Skeletal muscle tissue (tissue), 4 donors: Measurements from ENCODE around the gene MPPED1. TPM values are rescaled to one million over a fixed set of nuclear protein-coding genes. Genes with fewer than 3 reads are reported as not detected.

Experiments used
- H3K27ac ChIP-seq: one replicate; pipeline ENCODE4 v1.7.0; 2013; ENCODE audit warnings: mild to moderate bottlenecking, low read depth, low read length, inconsistent platforms
- H3K27me3 ChIP-seq, 3 donors: one replicate each; pipeline ENCODE4 v1.7.0; 2013; ENCODE audit warnings: low read length in 3 of 3; ENCODE audit not compliant: control insufficient read depth in 3 of 3, insufficient read depth in 3 of 3
- H3K36me3 ChIP-seq, 3 donors: one replicate each; pipeline ENCODE4 v1.7.0; 2013; ENCODE audit warnings: low read length in 3 of 3; ENCODE audit not compliant: control insufficient read depth in 3 of 3, insufficient read depth in 3 of 3
- H3K4me1 ChIP-seq, 3 donors: one replicate each; pipeline ENCODE4 v1.7.0; 2013; ENCODE audit warnings: low read length in 3 of 3, mild to moderate bottlenecking in 3 of 3; ENCODE audit not compliant: control insufficient read depth in 3 of 3, insufficient read depth in 3 of 3
- H3K4me3 ChIP-seq, 3 donors: one replicate each; pipeline ENCODE4 v1.7.0; 2013; ENCODE audit warnings: low read length in 3 of 3
- H3K9ac ChIP-seq, 3 donors: one replicate each; pipeline ENCODE4 v1.7.0; 2013; ENCODE audit warnings: low read length in 3 of 3, mild to moderate bottlenecking in 3 of 3, moderate library complexity in 2 of 3, low read depth in 1 of 3
- H3K9me3 ChIP-seq, 3 donors: one replicate each; pipeline ENCODE4 v1.7.0; 2013; ENCODE audit warnings: low read length in 3 of 3; ENCODE audit not compliant: control insufficient read depth in 3 of 3
- total RNA-seq: library from RNA; depleted of rRNA; stranded (reverse); fragments of >200 nt; gene quantifications from one replicate; pipeline ENCODE4 v1.2.3, GENCODE V29; 2014
- donor health status: Osteomylitis.

Gene MPPED1, protein sequence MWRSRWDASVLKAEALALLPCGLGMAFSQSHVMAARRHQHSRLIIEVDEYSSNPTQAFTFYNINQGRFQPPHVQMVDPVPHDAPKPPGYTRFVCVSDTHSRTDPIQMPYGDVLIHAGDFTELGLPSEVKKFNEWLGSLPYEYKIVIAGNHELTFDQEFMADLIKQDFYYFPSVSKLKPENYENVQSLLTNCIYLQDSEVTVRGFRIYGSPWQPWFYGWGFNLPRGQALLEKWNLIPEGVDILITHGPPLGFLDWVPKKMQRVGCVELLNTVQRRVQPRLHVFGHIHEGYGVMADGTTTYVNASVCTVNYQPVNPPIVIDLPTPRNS
- under 0.01 TPM for total RNA-seq

DNA sequence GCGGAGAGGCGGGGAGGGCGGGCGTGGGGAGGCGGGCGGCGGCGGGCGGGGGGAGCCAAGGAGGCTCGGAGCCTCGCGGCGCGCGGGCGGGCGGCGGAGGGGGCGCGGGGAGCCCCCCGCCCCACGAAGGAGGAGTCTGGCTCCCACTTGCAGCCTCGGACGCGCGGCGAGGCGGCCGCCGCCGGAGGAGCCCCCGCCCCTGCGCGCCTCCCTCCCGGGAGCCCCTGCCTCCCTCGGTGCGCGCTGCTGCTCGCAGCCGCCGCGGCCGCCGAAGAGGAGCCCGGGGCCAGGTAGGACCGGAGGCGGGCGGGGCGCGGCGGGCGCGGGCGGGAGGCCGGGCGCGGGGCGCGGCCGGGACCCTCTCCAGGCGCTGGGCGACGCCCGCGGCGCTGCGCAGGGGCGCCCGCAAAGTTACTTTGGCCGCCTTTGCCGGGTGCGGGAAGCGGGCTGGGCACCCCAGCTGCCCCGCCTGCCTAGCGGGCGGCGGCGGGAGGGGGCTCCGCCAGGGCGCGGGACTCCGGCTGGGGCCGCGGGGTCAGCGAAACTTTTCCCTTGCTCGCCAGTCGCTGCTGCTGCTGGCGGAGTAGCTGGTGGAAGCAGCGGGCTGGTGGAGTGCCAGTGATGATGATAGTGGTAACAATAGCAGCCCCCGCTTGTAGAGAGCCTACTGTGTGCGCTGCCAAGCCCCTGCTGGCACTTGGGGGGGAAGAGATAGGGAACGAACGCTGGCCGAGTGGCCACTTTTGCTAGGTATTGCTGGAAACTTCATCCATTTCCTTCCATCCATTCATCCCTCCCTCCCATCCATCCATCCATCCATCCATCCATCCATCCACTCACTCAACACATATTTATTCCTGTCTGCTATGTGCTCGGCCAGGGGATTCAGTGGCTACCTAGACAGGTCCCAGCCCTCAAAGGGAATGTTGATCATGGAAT lies at the start of gene MPPED1:
Gene MPPED1, plus strand, starts transcription at position 146 of the 939 bp plus-strand sequence. CDS start 12,972 bp downstream, outside the sequence.
- H3K36me3 ChIP-seq = no peaks in the 10 kb centered on the region
- no peaks in the 10 kb centered on the region for H3K4me1 ChIP-seq
- H3K9me3 ChIP-seq = no peaks in the 10 kb centered on the region
- no peak within 1 kb of the TSS for H3K27ac ChIP-seq
- H3K4me3 ChIP-seq = no peak within 1 kb of the TSS
- no peak within 1 kb of the TSS for H3K9ac ChIP-seq
- H3K27me3 ChIP-seq = peaks cover 64 to 74% (median 65%) of the 10 kb centered on the region in 3 donors

DNA sequence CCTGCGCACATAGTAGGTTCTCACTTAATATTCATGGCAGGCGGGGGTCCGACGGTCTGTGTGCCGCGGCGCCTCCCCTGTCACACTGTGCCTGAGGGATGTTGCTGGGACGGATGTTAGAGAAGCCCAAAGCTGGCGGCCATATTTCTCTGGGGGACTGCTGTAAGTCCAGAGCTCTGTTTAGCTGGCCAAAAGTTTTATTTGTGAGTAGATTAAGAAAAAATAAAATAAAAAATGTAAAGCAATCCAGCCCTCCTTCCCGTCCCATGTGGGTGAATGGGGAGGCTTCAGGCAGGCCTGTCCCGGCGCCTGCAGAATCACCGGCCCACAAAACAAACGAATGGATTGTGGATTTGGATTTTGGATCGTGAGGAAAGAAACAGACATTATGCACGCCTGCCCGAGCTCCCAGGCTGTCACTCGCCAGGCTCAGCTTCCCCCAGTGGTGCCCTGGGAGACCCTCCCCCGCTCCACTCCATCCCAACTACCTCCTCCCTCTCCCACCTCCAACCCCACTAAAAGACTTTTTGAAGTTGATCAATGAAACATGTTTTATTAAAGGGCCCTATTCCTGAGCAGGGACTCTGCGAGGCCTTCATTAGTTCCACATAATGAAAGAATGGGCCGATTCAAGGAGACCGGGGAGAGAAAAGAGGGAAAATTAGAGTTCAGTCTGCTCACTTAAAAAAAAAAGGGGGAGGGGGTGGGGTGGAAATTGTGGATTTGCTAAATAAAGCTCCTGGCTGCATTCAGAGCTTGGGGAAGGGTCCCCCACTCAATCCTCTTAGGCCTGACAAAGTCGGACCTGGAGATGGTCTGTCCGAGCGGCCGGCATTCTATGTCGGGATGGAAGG lies 48.3 kb upstream of the MPPED1 start:
- Histone ChIP-seq H3K27ac (no peak overlapping the region), H3K9ac (no peak overlapping the region), H3K4me1 (no peaks in the 10 kb centered on the region), H3K36me3 (no peaks in the 10 kb centered on the region), H3K9me3 (no peaks in the 10 kb centered on the region), H3K27me3 (peaks cover 15 to 35% (median 18%) of the 10 kb centered on the region in 3 donors), H3K4me3 (no peak overlapping the region)

DNA sequence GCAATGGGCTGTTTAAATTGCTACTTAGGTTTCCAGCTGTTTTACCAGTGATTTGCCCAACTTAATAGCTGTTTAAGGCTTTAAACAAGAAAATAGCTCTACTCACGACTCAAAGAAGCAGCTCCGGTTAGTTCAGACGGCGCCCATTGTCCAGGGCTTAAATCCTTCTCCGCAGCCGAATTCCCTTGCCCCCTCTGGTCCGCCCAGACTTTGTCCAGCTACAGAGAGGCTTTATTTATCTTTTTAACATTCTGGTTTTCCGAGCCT lies 47.7 kb upstream of the MPPED1 start:
- no peaks in the 10 kb centered on the region for H3K36me3 ChIP-seq
- peaks cover 16 to 37% (median 22%) of the 10 kb centered on the region in 3 donors for H3K27me3 ChIP-seq
- H3K9ac ChIP-seq = no peak overlapping the region
- no peak overlapping the region for H3K27ac ChIP-seq
- H3K9me3 ChIP-seq = no peaks in the 10 kb centered on the region
- no peaks in the 10 kb centered on the region for H3K4me1 ChIP-seq
- no peak overlapping the region for H3K4me3 ChIP-seq

DNA sequence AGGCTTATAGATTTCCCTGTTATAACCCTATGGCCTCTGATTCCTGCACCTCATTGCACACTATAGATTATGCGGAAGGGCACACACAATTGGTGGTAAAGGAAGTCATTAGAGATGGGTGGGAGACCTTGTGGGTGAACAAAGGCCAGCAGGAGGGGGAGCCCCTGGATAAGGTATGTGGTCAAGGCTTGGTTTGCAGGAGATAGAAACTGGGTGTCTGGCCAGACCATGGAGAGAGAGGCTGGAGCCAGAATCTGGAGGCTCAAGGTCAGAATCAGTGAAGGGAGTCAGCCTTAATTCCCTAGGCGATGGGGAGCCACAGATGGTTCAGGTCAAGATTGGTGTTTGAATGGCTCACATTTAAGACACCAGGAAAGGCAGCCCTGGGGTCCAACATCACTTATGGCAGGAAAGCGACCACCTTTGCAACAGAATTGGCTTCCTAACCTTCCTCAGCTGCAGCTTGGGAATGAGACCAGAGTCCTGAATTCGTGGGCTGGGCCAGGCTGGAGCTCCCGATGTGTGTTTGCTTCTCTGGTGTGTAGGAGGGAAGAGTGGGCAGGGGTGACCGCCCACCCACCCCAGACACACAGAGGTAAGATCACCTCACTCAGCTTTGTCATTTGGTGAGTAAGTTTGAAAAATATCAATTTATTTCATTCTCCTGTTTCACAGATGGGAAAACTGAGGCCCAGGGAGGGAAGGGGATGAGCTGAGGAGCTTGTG lies 45.9 kb upstream of the MPPED1 start:
- no peak overlapping the region for H3K27ac ChIP-seq
- H3K9me3 ChIP-seq = no peaks in the 10 kb centered on the region
- H3K36me3 ChIP-seq = no peaks in the 10 kb centered on the region
- H3K4me1 ChIP-seq = no peaks in the 10 kb centered on the region
- no peak overlapping the region for H3K4me3 ChIP-seq
- no peak overlapping the region for H3K9ac ChIP-seq
- peaks cover 32 to 46% (median 39%) of the 10 kb centered on the region in 3 donors for H3K27me3 ChIP-seq

DNA sequence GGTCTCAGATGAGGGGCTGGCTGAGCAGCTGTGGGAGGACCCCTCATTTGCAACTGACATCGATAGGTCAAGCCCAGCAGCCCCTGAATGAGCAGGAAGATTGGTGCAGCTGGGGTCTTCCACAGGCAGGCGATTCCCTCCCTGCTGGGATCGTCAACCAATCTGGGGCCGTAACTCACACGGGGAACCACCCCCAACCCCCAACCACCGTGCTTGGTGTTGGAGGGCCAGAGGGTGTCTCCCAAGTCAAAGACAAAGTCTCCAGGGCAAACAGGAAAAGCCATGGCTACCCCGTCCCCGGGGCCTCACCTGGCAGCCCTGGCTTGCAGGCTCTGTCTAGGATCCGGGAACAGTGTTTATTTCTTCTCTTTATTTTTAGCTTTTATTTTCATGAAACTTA lies 41.8 kb upstream of the MPPED1 start:
- no peaks in the 10 kb centered on the region for H3K4me1 ChIP-seq
- no peak overlapping the region for H3K9ac ChIP-seq
- H3K27me3 ChIP-seq = peaks cover 38 to 50% (median 39%) of the 10 kb centered on the region in 3 donors

DNA sequence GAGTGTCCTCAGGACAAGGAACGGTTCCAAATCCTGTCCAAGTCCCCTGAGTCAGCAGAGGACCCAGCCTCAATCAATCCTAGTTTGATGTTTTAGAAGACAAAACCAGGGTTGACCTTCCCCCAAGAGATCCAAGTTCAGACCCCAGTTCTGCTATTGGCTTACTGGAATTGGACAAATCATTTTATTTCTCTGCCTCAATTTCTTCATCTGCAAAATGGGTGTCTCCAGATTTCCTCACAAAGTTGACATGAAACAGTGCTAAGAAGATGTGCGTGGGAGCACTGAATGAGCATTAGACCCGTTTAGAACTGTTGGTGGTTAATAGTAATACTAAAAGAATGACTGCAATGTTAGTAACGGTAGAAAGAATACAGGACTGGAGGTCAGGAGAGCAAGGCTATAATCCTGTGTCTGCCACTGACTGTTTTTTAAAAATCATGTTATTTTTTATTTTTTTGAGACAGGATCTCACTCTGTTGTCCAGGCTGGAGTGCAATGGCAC lies 35.8 kb upstream of the MPPED1 start:
- Histone ChIP-seq H3K4me3 (no peak overlapping the region), H3K4me1 (no peaks in the 10 kb centered on the region), H3K27ac (no peak overlapping the region), H3K36me3 (no peaks in the 10 kb centered on the region), H3K9me3 (peaks cover 2 to 4% (median 3%) of the 10 kb centered on the region in 3 donors), H3K9ac (no peak overlapping the region), H3K27me3 (peaks cover 19 to 28% (median 26%) of the 10 kb centered on the region in 3 donors)

More for the DNA sequence above, 41.8 kb upstream of the MPPED1 start:
- Histone ChIP-seq H3K27ac (no peak overlapping the region), H3K9me3 (peaks cover 0 to 4% (median 3%) of the 10 kb centered on the region in 3 donors), H3K4me3 (no peak overlapping the region), H3K36me3 (no peaks in the 10 kb centered on the region)

DNA sequence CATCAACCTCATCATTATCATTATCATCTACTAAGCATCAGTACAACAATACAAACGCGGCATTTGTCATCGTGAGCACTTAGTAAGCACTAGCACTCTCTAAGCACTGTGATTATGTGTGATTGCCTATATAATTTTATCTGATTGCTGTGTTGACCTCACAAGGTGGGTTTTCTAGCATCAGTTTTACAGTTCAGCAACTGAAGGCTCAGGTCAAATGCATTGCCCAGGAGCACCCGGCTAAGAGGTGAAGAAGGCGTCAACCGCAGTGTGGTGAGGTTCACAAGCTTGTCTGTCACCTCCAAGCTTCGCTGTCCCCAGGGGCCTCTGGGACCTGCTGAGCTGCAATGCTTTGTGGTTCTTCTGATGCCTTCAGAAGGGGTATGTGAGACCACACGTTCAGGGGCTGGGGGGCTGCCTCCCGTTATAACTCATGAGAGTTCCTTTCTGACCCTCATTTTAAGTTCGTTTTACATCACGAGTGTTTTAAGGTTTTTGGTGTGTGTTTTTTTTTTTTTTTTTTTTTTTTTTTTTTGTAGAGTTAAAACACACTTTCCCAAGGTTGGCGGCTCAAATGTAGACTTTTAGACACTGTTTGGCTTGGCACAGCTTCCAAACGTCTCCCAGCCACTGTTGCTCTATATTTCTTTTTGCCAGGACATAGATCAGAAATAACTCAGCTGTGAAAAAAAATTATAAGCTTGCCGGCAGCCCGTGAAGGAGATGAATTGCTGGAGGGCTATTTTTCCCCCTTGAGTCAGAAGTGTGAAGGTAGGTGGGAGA lies 34.9 kb upstream of the MPPED1 start:
- Histone ChIP-seq H3K9ac (no peak overlapping the region), H3K4me1 (no peaks in the 10 kb centered on the region), H3K36me3 (no peaks in the 10 kb centered on the region), H3K27me3 (peaks cover 9 to 26% (median 17%) of the 10 kb centered on the region in 3 donors), H3K9me3 (peaks cover 2 to 4% (median 3%) of the 10 kb centered on the region in 3 donors), H3K27ac (no peak overlapping the region), H3K4me3 (no peak overlapping the region)

DNA sequence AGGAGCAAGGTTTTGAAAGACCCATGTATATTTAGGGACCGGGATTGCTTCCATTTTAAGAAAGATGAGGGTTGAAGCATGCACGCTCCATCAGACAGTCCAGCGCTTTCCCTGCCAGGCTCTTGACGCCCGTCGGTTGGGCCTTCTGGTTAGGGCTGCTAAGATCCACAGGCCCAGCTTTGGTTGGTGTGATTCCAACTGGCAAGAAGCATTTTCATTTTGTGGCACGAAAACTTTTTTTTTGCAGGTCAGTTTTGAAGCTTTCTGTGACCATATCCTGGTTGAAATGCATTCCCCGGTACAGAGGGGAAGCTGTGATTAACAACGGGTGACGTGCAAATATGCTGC lies 34.3 kb upstream of the MPPED1 start:
- Histone ChIP-seq H3K4me3 (no peak overlapping the region), H3K9me3 (peaks cover 2 to 4% (median 3%) of the 10 kb centered on the region in 3 donors), H3K27me3 (peaks cover 7 to 26% (median 17%) of the 10 kb centered on the region in 3 donors), H3K4me1 (no peaks in the 10 kb centered on the region), H3K36me3 (no peaks in the 10 kb centered on the region), H3K27ac (no peak overlapping the region), H3K9ac (no peak overlapping the region)
